ENCODE data around the gene MEIS1.

Gene MEIS1

GRCh38 chr2:66421612-66422011 is 13.3 kb upstream of the MEIS1 start:
- Histone ChIP-seq H3K9me3 (ENCODE audit: low read length) (no peaks in the 10 kb centered on the region), H3K36me3 (ENCODE audit: insufficient read depth, low read length) (no peaks in the 10 kb centered on the region), H3K27me3 (ENCODE audit: control insufficient read depth in 1 of 2, insufficient read depth in 2 of 2, low read length in 2 of 2) (peaks cover 0 to 1% of the 10 kb centered on the region in 2 donors), H3K4me1 (ENCODE audit: insufficient read depth, low read length) (no peaks in the 10 kb centered on the region), H3K4me3 (ENCODE audit: low read depth in 1 of 2, low read length in 2 of 2) (no peak overlapping the region), H3K27ac (ENCODE audit: low read depth, low read length) (no peak overlapping the region), H3K9ac (ENCODE audit: low read length) (no peak overlapping the region)

DNA sequence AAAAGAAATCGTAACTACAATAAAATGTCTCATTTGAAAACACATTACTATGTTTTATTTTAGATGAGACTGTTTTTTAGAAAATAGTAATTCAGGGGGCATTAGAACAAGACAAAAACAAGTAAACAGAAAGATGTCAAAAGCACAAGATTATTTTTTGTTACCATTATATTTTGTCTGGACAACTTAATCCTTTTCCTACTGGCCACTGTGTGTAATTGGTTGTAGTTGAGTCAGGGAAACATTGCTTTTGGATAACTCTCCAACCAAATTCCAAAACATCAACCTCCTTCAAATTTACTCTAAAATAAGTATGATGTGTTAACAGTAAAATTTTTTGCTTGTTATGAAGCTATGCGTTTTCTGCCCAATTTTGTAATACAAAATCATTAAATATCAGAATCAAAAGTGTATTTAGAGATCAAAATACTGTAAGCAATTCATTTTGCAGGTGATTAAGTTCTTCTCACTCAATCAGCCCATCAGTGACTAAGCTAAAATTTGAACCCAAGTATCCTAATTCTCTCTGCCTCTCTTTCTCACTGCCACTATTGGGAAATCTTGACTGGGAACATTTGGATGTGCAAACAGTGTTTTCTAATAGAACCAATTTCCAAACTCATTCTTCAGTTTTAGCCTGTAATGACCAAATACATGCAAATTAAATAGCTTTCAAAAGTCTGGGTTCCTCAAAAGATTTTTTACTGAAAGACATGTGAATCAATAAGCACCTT is 11.4 kb upstream of the MEIS1 start:
- peaks cover 6% of the 10 kb centered on the region for H3K4me1 ChIP-seq (ENCODE audit: insufficient read depth, low read length)
- no peaks in the 10 kb centered on the region for H3K36me3 ChIP-seq (ENCODE audit: insufficient read depth, low read length)
- H3K9ac ChIP-seq (ENCODE audit: low read length): no peak overlapping the region
- H3K9me3 ChIP-seq (ENCODE audit: low read length): no peaks in the 10 kb centered on the region
- H3K4me3 ChIP-seq (ENCODE audit: low read depth in 1 of 2, low read length in 2 of 2): no peak overlapping the region
- H3K27ac ChIP-seq (ENCODE audit: low read depth, low read length): no peak overlapping the region
- H3K27me3 ChIP-seq (ENCODE audit: control insufficient read depth in 1 of 2, insufficient read depth in 2 of 2, low read length in 2 of 2): peaks cover 0 to 4% of the 10 kb centered on the region in 2 donors

GRCh38 chr2:66426244-66427111 is 8.4 kb upstream of the MEIS1 start:
- Histone ChIP-seq H3K4me1 (ENCODE audit: insufficient read depth, low read length) (peaks cover 28% of the 10 kb centered on the region), H3K4me3 (ENCODE audit: low read depth in 1 of 2, low read length in 2 of 2) (peak overlapping the region; percentile 69 to 75), H3K9me3 (ENCODE audit: low read length) (no peaks in the 10 kb centered on the region), H3K9ac (ENCODE audit: low read length) (peak overlapping the region; percentile 51), H3K36me3 (ENCODE audit: insufficient read depth, low read length) (no peaks in the 10 kb centered on the region), H3K27me3 (ENCODE audit: control insufficient read depth in 1 of 2, insufficient read depth in 2 of 2, low read length in 2 of 2) (peaks cover 0 to 4% of the 10 kb centered on the region in 2 donors), H3K27ac (ENCODE audit: low read depth, low read length) (peak overlapping the region; percentile 86)

DNA sequence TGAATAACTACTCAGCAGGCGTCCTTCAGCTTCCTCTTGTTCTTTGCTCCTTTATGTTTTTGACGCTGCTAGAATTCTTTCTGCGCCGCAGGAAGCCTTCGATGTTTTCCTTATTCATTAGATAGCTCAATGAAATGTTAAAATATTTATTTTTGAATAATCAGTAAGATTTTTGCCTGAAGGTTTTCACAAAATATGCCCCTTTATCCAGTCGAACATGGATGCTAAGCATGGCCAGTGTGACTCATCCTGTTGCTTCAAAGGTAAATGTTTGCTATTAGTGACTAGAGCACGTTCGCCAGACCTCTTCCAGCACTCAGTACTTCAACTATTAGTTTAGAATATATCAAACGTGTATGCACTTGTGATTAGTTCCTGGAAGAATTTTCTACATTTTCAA is 7.6 kb upstream of the MEIS1 start:
- Histone ChIP-seq H3K4me1 (ENCODE audit: insufficient read depth, low read length) (peaks cover 29% of the 10 kb centered on the region), H3K36me3 (ENCODE audit: insufficient read depth, low read length) (no peaks in the 10 kb centered on the region), H3K9ac (ENCODE audit: low read length) (peak overlapping the region; percentile 51), H3K9me3 (ENCODE audit: low read length) (no peaks in the 10 kb centered on the region), H3K27me3 (ENCODE audit: control insufficient read depth in 1 of 2, insufficient read depth in 2 of 2, low read length in 2 of 2) (peaks cover 0 to 4% of the 10 kb centered on the region in 2 donors), H3K4me3 (ENCODE audit: low read depth in 1 of 2, low read length in 2 of 2) (peak overlapping the region in 1 of 2 donors; percentile 75), H3K27ac (ENCODE audit: low read depth, low read length) (peak overlapping the region; percentile 86)

GRCh38 chr2:66428986-66429612 is 5.8 kb upstream of the MEIS1 start:
- Histone ChIP-seq H3K9me3 (ENCODE audit: low read length) (no peaks in the 10 kb centered on the region), H3K4me1 (ENCODE audit: insufficient read depth, low read length) (peaks cover 29% of the 10 kb centered on the region), H3K4me3 (ENCODE audit: low read depth in 1 of 2, low read length in 2 of 2) (no peak overlapping the region), H3K36me3 (ENCODE audit: insufficient read depth, low read length) (no peaks in the 10 kb centered on the region), H3K9ac (ENCODE audit: low read length) (peak overlapping the region; percentile 13), H3K27ac (ENCODE audit: low read depth, low read length) (peak overlapping the region; percentile 86), H3K27me3 (ENCODE audit: control insufficient read depth in 1 of 2, insufficient read depth in 2 of 2, low read length in 2 of 2) (peaks cover 0 to 4% of the 10 kb centered on the region in 2 donors)

GRCh38 chr2:66429693-66430504 is 5.0 kb upstream of the MEIS1 start:
- Histone ChIP-seq H3K27ac (ENCODE audit: low read depth, low read length) (peak overlapping the region; percentile 90), H3K4me3 (ENCODE audit: low read depth in 1 of 2, low read length in 2 of 2) (no peak overlapping the region), H3K27me3 (ENCODE audit: control insufficient read depth in 1 of 2, insufficient read depth in 2 of 2, low read length in 2 of 2) (peaks cover 0 to 4% of the 10 kb centered on the region in 2 donors)

DNA sequence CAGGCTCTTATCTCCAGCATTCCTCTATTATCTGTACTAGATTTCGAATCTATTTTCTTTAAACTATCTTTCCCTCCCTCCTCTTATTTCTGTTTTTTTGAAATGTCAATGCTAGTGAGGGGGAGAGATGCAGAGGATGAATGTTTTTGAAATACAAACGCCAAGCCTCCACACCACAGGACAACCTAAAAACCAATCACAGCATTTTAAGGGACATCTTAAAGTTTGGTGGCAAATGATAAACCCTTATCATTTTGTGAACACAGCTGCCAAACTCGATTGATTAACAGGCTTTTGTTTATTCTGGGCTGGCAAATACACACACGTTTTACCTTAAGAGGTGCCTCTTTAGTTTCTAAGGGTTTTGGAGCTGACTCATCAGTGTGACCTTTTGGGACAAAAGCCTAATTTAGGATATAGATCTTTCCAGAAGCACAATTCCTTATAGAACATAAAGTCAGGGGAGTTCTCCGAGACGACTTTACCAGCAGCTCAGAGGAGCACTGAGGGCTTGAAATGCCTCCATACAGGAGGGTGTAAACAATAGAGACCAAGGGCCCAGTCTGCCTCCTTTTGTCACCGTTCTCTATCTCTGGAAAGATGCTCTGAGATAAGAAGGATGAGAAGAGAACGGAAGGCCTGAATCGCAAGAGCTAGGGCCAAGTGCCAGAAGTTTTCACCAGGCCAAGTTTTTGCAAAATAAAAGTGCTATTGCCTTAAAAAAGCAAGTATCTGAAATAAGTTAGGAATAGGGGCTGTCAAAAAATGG is 4.2 kb upstream of the MEIS1 start:
- peak overlapping the region in 1 of 2 donors; percentile 41 for H3K4me3 ChIP-seq (ENCODE audit: low read depth in 1 of 2, low read length in 2 of 2)
- H3K4me1 ChIP-seq (ENCODE audit: insufficient read depth, low read length): peaks cover 29% of the 10 kb centered on the region
- peak overlapping the region; percentile 33 for H3K9ac ChIP-seq (ENCODE audit: low read length)
- no peaks in the 10 kb centered on the region for H3K36me3 ChIP-seq (ENCODE audit: insufficient read depth, low read length)
- H3K27me3 ChIP-seq (ENCODE audit: control insufficient read depth in 1 of 2, insufficient read depth in 2 of 2, low read length in 2 of 2): peaks cover 0 to 4% of the 10 kb centered on the region in 2 donors
- H3K27ac ChIP-seq (ENCODE audit: low read depth, low read length): peak overlapping the region; percentile 90
- no peaks in the 10 kb centered on the region for H3K9me3 ChIP-seq (ENCODE audit: low read length)

More at GRCh38 chr2:66429693-66430504, 5.0 kb upstream of the MEIS1 start:
- Histone ChIP-seq H3K36me3 (ENCODE audit: insufficient read depth, low read length) (no peaks in the 10 kb centered on the region), H3K9ac (ENCODE audit: low read length) (no peak overlapping the region), H3K4me1 (ENCODE audit: insufficient read depth, low read length) (peaks cover 29% of the 10 kb centered on the region), H3K9me3 (ENCODE audit: low read length) (no peaks in the 10 kb centered on the region)

DNA sequence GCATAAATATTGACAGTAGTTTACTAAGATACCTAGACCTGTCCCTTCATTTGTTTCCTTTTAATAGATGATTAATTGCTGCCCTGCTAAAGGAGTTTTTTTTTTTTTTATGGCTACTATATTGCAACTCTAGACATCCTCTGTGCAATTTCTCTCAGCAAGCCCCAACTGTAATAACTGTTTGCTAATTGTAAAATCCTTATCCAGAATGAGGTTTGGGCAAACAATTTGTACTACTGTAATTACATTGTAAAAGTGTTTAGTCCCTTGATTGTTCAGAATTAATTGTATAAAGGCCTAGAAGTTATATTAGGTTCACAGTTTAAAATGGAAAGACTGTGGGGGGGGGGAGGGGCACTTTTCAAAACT is 3.7 kb upstream of the MEIS1 start:
- H3K9me3 ChIP-seq (ENCODE audit: low read length): no peaks in the 10 kb centered on the region
- H3K9ac ChIP-seq (ENCODE audit: low read length): peak overlapping the region; percentile 33
- H3K36me3 ChIP-seq (ENCODE audit: insufficient read depth, low read length): no peaks in the 10 kb centered on the region
- no peak overlapping the region for H3K4me3 ChIP-seq (ENCODE audit: low read depth in 1 of 2, low read length in 2 of 2)
- peaks cover 0 to 4% of the 10 kb centered on the region in 2 donors for H3K27me3 ChIP-seq (ENCODE audit: control insufficient read depth in 1 of 2, insufficient read depth in 2 of 2, low read length in 2 of 2)
- H3K27ac ChIP-seq (ENCODE audit: low read depth, low read length): peak overlapping the region; percentile 90
- H3K4me1 ChIP-seq (ENCODE audit: insufficient read depth, low read length): peaks cover 29% of the 10 kb centered on the region

DNA sequence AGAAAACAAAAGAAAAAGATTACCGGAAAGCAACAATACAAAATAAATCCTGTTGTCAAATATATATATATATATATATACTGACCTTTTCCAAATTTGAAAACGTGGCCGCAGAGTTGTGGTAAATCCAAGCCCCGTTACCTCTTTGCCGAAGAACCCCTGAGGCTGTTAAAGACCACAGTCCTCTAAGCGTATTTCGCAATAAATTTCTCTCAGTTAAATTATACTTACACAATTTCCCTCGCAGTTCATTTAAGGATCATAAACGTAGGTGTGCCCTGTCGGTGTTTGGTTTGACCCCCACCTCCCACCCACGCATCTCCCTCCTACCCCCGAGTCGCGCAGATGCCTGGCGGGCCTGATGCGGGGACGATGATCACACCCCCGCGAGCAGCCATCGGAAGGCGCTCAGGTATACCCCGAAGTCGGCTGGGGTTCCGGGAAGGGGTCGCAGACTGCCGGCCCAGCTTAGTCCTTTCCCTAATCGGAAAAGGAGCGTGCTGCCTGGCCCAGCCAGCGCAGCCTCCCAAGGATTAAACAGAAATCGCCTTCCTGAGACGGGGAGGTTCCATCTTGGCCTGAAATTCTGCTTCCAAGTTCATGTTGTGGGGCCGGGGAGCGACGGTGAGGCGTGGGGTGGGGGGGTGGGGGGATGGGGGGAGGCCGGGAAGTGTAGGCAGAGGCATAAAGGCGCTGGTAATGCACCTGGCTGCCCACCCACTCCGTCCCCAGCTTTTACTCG is 2.9 kb upstream of the MEIS1 start:
- Histone ChIP-seq H3K27ac (ENCODE audit: low read depth, low read length) (peak overlapping the region; percentile 94), H3K9me3 (ENCODE audit: low read length) (no peaks in the 10 kb centered on the region), H3K9ac (ENCODE audit: low read length) (no peak overlapping the region), H3K4me3 (ENCODE audit: low read depth in 1 of 2, low read length in 2 of 2) (peak overlapping the region; percentile 16 to 45), H3K4me1 (ENCODE audit: insufficient read depth, low read length) (peaks cover 29% of the 10 kb centered on the region), H3K27me3 (ENCODE audit: control insufficient read depth in 1 of 2, insufficient read depth in 2 of 2, low read length in 2 of 2) (no peaks in the 10 kb centered on the region), H3K36me3 (ENCODE audit: insufficient read depth, low read length) (no peaks in the 10 kb centered on the region)

All from muscle layer of colon (tissue), 2 donors.